ENCODE results near the gene GLOD4. TPM values are rescaled to one million over a fixed set of nuclear protein-coding genes. Genes with fewer than 3 reads are reported as not detected.
"Not testable (repeated sequence)": the region's sequence is repeated elsewhere in the genome, so short reads cannot be mapped to it uniquely, and the experiment has no call there.

The GLOD4 gene
- total and polyA plus RNA-seq, 8 donors: 46.5 to 105 (median 93.2) TPM

DNA sequence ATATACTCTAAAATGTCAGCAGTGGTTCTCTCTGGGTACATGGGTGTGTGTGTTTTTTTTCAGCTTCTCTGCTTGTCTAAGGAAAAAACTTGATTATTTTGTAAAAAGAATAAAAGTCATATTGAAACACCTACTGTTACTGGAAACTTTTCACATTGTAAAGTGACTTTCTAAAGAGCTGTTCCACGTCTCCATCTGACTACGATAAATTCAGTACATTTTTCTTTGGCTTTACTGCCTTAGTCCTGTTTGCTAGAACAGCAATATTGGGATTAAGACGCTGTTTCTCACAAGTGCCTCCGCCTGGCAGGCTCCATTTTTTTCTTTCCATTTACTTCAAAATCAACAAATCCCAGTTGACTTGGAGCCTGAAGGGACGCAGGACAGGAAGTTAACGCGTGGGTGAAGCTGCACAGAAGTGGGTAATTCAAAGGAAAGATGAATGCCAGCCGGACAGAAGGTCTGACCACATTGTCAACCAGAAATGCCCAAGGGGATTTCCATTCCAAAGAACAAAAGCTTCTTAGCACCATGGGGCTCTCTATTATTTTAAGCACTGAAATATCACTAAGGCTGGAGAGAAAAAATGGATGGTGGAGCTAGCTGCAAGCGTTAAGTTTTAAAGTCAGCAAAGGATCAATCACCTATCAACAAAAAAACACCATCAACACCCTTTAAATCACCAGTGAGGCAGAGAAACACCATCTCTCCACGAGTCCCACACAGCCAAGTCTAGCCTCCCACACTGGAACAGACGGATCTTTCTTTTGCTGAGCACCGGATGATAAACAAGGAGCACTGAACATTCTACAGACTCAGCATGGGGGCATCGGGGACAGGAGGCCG, 8.4 kb downstream of the GLOD4 start:
- peaks cover 4 to 100% of the 10 kb centered on the region in 2 donors for H3K36me3 ChIP-seq
- intact Hi-C loops (cut with DNase I): no loop called here
- no peaks in the 10 kb centered on the region for H3K9me3 ChIP-seq
- no peaks in the 10 kb centered on the region for H3K4me1 ChIP-seq
- TF ChIP-seq, protein P1, sequence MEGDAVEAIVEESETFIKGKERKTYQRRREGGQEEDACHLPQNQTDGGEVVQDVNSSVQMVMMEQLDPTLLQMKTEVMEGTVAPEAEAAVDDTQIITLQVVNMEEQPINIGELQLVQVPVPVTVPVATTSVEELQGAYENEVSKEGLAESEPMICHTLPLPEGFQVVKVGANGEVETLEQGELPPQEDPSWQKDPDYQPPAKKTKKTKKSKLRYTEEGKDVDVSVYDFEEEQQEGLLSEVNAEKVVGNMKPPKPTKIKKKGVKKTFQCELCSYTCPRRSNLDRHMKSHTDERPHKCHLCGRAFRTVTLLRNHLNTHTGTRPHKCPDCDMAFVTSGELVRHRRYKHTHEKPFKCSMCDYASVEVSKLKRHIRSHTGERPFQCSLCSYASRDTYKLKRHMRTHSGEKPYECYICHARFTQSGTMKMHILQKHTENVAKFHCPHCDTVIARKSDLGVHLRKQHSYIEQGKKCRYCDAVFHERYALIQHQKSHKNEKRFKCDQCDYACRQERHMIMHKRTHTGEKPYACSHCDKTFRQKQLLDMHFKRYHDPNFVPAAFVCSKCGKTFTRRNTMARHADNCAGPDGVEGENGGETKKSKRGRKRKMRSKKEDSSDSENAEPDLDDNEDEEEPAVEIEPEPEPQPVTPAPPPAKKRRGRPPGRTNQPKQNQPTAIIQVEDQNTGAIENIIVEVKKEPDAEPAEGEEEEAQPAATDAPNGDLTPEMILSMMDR (IDR thresholded peaks at IDR 0.05): no peak
- no peak overlapping the region for H3K27ac ChIP-seq
- no peak for DNase-seq
- H3K4me3 ChIP-seq: no peak overlapping the region
- no peaks in the 10 kb centered on the region for H3K27me3 ChIP-seq
- ATAC-seq: no peak

DNA sequence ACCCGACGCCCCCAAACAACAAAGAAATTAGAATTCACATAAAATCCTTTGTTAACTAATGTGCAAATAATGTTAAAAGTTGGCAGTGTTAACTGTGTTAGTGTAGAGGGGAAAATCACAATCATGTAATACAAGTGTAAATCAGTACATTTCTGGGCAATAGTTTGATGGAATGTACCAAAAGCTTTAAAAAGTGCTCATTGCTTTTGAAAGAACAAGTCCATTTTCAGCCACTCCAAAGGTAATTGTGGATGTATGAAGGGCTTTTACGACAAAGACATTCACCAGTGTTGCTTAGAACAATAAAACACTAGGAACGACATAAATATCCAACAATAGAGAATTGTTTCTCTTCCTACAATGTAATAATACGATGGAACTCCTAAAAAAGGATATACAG, 9.1 kb downstream of the GLOD4 start:
- DNase-seq (no peak), ATAC-seq (no peak)
- Histone ChIP-seq H3K4me3 (no peak overlapping the region), H3K27me3 (no peaks in the 10 kb centered on the region), H3K4me1 (no peaks in the 10 kb centered on the region), H3K9me3 (no peaks in the 10 kb centered on the region), H3K36me3 (peaks cover 4 to 93% of the 10 kb centered on the region in 2 donors), H3K27ac (no peak overlapping the region)
- TF ChIP-seq, protein P1 (IDR thresholded peaks at IDR 0.05): no peak
- intact Hi-C loops (cut with DNase I): no loop called here

GRCh38 chr17:767076-767475, 15.0 kb downstream of the GLOD4 start:
- no peak for DNase-seq
- Histone ChIP-seq H3K4me3 (no peak overlapping the region), H3K9me3 (no peaks in the 10 kb centered on the region), H3K36me3 (peaks cover 4 to 87% of the 10 kb centered on the region in 2 donors), H3K27ac (no peak overlapping the region), H3K4me1 (no peaks in the 10 kb centered on the region), H3K27me3 (no peaks in the 10 kb centered on the region)
- TF ChIP-seq, protein P1 (IDR thresholded peaks at IDR 0.05): no peak
- peak; percentile 66 for ATAC-seq
- intact Hi-C loops (cut with DNase I): no loop called here

GRCh38 chr17:760371-760770, 21.7 kb downstream of the GLOD4 start:
- TF ChIP-seq, protein P1 (IDR thresholded peaks at IDR 0.05): no peak
- H3K9me3 ChIP-seq: no peaks in the 10 kb centered on the region
- H3K4me1 ChIP-seq: no peaks in the 10 kb centered on the region
- no peak overlapping the region for H3K4me3 ChIP-seq
- no peak overlapping the region for H3K27ac ChIP-seq
- no peaks in the 10 kb centered on the region for H3K27me3 ChIP-seq
- H3K36me3 ChIP-seq: peaks cover 0 to 86% of the 10 kb centered on the region in 2 donors
- DNase-seq (no peak), ATAC-seq (no peak)
- intact Hi-C loops (cut with DNase I): no loop called here

- Histone ChIP-seq H3K4me3 (no peak overlapping the region), H3K4me1 (no peaks in the 10 kb centered on the region), H3K27me3 (no peaks in the 10 kb centered on the region), H3K9me3 (no peaks in the 10 kb centered on the region), H3K27ac (no peak overlapping the region), H3K36me3 (peaks cover 0 to 82% of the 10 kb centered on the region in 2 donors)
- intact Hi-C loops (cut with DNase I): no loop called here
- DNase-seq (no peak), ATAC-seq (no peak)
- TF ChIP-seq, protein P1 (IDR thresholded peaks at IDR 0.05): no peak
Measured at GRCh38 chr17:759964-760363, 22.1 kb downstream of the GLOD4 start.

- Histone ChIP-seq H3K36me3 (peaks cover 0 to 45% of the 10 kb centered on the region in 2 donors), H3K4me1 (peaks cover 6 to 10% of the 10 kb centered on the region in 2 donors)
- H3K27me3 ChIP-seq; H3K9me3 ChIP-seq; H3K27ac ChIP-seq; ATAC-seq; intact Hi-C loops (cut with DNase I); H3K4me3 ChIP-seq; DNase-seq: not testable (repeated sequence)
Measured at GRCh38 chr17:756010-756567, 26.0 kb downstream of the GLOD4 start.

DNA sequence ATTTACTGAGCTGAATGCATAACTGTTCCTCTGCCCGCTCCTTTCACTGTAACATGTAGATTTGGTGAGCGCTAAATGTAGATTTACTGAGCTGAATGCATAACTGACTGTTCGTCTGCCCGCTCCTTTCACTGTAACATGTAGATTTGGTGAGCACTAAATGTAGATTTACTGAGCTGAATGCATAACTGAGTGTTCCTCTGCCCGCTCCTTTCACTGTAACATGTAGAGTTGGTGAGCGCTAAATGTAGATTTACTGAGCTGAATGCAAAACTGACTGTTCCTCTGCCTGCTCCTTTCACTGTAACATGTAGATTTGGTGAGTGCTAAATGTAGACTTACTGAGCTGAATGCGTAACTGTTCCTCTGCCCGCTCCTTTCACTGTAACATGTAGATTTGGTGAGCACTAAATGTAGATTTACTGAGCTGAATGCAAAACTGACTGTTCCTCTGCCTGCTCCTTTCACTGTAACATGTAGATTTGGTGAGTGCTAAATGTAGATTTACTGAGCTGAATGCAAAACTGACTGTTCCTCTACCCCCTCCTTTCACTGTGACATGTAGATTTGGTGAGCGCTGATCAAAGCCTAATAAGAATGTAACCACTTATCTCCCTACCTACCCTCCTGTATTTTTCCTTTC, 26.6 kb downstream of the GLOD4 start:
- intact Hi-C loops (cut with DNase I); H3K27ac ChIP-seq; H3K27me3 ChIP-seq; H3K9me3 ChIP-seq; H3K4me3 ChIP-seq; ATAC-seq; DNase-seq: not testable (repeated sequence)
- H3K4me1 ChIP-seq: peaks cover 9 to 17% of the 10 kb centered on the region in 2 donors
- peaks cover 0 to 38% of the 10 kb centered on the region in 2 donors for H3K36me3 ChIP-seq

Data from left lung (tissue), 10 donors.